Endothelial cell of umbilical vein (primary cell): ENCODE results near the gene CEP85. TPM values are rescaled to one million over a fixed set of nuclear protein-coding genes. Genes with fewer than 3 reads are reported as not detected.

Experiments
- BruUV-seq: library from RNA; stranded (reverse); fragments of 400-500 nt; replicated peaks from 2 replicates; lab custom pipeline; 2021; lab: Mats Ljungman, UMichigan
- CTCF ChIA-PET: fragments of 300-600, 350-600 bp; sonication (Branson Sonifier 250); formaldehyde crosslinking; loops from one replicate; lab custom pipeline; 2021; ENCODE audit warnings: antibody characterized with exemption, inconsistent platforms; lab: Charles Lee
- POLR2A ChIA-PET: fragments of 300-600, 350-600 bp; sonication (Branson Sonifier 250); formaldehyde crosslinking; loops from one replicate; lab custom pipeline; 2021; ENCODE audit warnings: antibody characterized with exemption, inconsistent platforms; lab: Charles Lee
- DNase-seq: peaks from one replicate; pipeline ENCODE4 v3.0.0-alpha.2; 2011; ENCODE audit warnings: low read depth, low spot score
- FAIRE-seq: peaks from 2 replicates; lab custom pipeline; 2011; peaks lifted over from hg19 to GRCh38; lab: Jason Lieb, UNC
- H2AFZ ChIP-seq: 2 replicates; pipeline ENCODE4 v1.6.0; 2012; ENCODE audit warnings: low read depth, low read length, control low read depth, inconsistent platforms
- H3K27ac ChIP-seq: 2 replicates; pipeline ENCODE4 v1.5.1; 2011; ENCODE audit warnings: low read depth, mild to moderate bottlenecking, control low read depth, low read length, moderate library complexity; ENCODE audit not compliant: insufficient read depth
- H3K27me3 ChIP-seq, 2 experiments: 2 replicates each; pipeline versions ENCODE4 v1.6.0 to v1.6.1; 2011; ENCODE audit warnings: low read length in 2 of 2, mixed read lengths in 1 of 2; ENCODE audit not compliant: control insufficient read depth in 2 of 2, insufficient read depth in 2 of 2
- H3K36me3 ChIP-seq, 2 experiments: 2 replicates in 1 of 2; 3 replicates in 1 of 2; pipeline ENCODE4 v1.5.1; 2011; ENCODE audit warnings: low read length in 2 of 2, mild to moderate bottlenecking in 1 of 2, moderate library complexity in 1 of 2; ENCODE audit not compliant: control insufficient read depth in 2 of 2, insufficient read depth in 2 of 2; ENCODE audit errors: extremely low read depth in 1 of 2
- H3K4me1 ChIP-seq: 3 replicates; pipeline ENCODE4 v1.5.1; 2011; ENCODE audit warnings: mild to moderate bottlenecking, low read length; ENCODE audit not compliant: control insufficient read depth, insufficient read depth; ENCODE audit errors: extremely low read depth
- H3K4me2 ChIP-seq: 2 replicates; pipeline ENCODE4 v1.6.1; 2011; ENCODE audit warnings: low read length, control low read depth, mixed read lengths; ENCODE audit not compliant: insufficient read depth
- H3K4me3 ChIP-seq, 3 experiments: fragments of 200-600 bp in 1 of 3; sonication (generic), shearing (Covaris generic) in 1 of 3; replicated peaks in 1 of 3; 2 replicates each; pipeline ENCODE4 v1.5.1; 2011 to 2016; ENCODE audit warnings: control low read depth in 3 of 3, low read length in 3 of 3, mild to moderate bottlenecking in 2 of 3, inconsistent platforms in 1 of 3, low read depth in 1 of 3, moderate library complexity in 1 of 3; ENCODE audit not compliant: insufficient read depth in 1 of 3
- H3K79me2 ChIP-seq: 2 replicates; pipeline ENCODE4 v1.6.0; 2012; ENCODE audit warnings: low read length, inconsistent platforms; ENCODE audit not compliant: control insufficient read depth, insufficient read depth
- H3K9ac ChIP-seq: replicated peaks from 2 replicates; pipeline ENCODE3; 2011; ENCODE audit warnings: low read length, control low read depth; ENCODE audit not compliant: insufficient read depth; ENCODE audit errors: extremely low read depth
- H3K9me1 ChIP-seq: replicated peaks from 3 replicates; pipeline ENCODE4 v1.6.0; 2011; ENCODE audit warnings: mild to moderate bottlenecking, low read length; ENCODE audit not compliant: control insufficient read depth, insufficient read depth; ENCODE audit errors: extremely low read depth
- H3K9me3 ChIP-seq: replicated peaks from 2 replicates; pipeline ENCODE4 v1.5.1; 2012; ENCODE audit warnings: low read length, inconsistent platforms; ENCODE audit not compliant: control insufficient read depth, insufficient read depth
- H4K20me1 ChIP-seq: replicated peaks from 2 replicates; pipeline ENCODE3; 2011; ENCODE audit warnings: mild to moderate bottlenecking, low read length; ENCODE audit not compliant: control insufficient read depth, insufficient read depth; ENCODE audit errors: extremely low read depth
- CTCF ChIP-seq, 2 donors: IDR thresholded peaks; 1 replicate in 1 of 2; 2 replicates in 1 of 2; pipeline ENCODE4 v1.5.1; 2011; ENCODE audit warnings: low read length in 2 of 2, mild to moderate bottlenecking in 2 of 2, moderate library complexity in 2 of 2, control low read depth in 1 of 2, inconsistent platforms in 1 of 2, low read depth in 1 of 2; ENCODE audit not compliant: insufficient read depth in 1 of 2; ENCODE audit errors: extremely low read depth in 1 of 2
- FOS ChIP-seq: IDR thresholded peaks from 2 replicates; pipeline ENCODE4 v1.6.1; 2011; ENCODE audit warnings: mild to moderate bottlenecking, low read length, moderate library complexity, borderline replicate concordance; ENCODE audit not compliant: insufficient read depth
- GATA2 ChIP-seq: IDR thresholded peaks from 2 replicates; pipeline ENCODE4 v1.7.0; 2011; ENCODE audit warnings: low read depth, mild to moderate bottlenecking, moderate library complexity, mixed read lengths, low read length; ENCODE audit not compliant: insufficient read length, insufficient read depth
- MAX ChIP-seq: IDR thresholded peaks from 2 replicates; pipeline ENCODE4 v1.6.1; 2011; ENCODE audit not compliant: insufficient read depth, insufficient read length
- dilution Hi-C: fragments of 300-500 bp; cut with MboI; formaldehyde crosslinking; loops from one replicate; pipeline ENCODE4 v1.15.0; 2019; ENCODE audit warnings: low sequenced_read_pairs; ENCODE audit not compliant: extremely low pct_ligation_motif_present
- intact Hi-C: fragments of 100-400 bp; cut with micrococcal nuclease; formaldehyde crosslinking; loops from one replicate; pipeline ENCODE4 v1.10.0; 2022
- polyA plus RNA-seq, 4 experiments: library from polyadenylated mRNA; depleted of rRNA in 3 of 4; stranded (reverse) in 3 of 4; unstranded in 1 of 4; fragments of >200 nt; gene quantifications; 2 replicates each; pipeline versions ENCODE4 v1.2.1 to v1.2.3, GENCODE V29; 2011 to 2012; ENCODE audit warnings: missing spikeins in 1 of 4
- total RNA-seq: library from RNA; stranded (reverse); gene quantifications from 2 replicates; pipeline ENCODE4 v1.2.3, GENCODE V29; 2021

The CEP85 gene
- total and polyA plus RNA-seq, 2 donors (not counting 3 experiments of a cell fraction or from before 2014, with no cell fraction given) = 15.2 to 17.8 TPM

GRCh38 chr1:26297057-26297790 is 63.2 kb downstream of the CEP85 start:
- Histone ChIP-seq H3K4me1 (peaks cover 4% of the 10 kb centered on the region), H3K27me3 (no peaks in the 10 kb centered on the region)

More at GRCh38 chr1:26297057-26297790, 63.2 kb downstream of the CEP85 start:
- ChIA-PET CTCF (interaction anchor here (1.1 kb wide), 1 partner anchor 68 kb away, joined by 3 read pairs; no protein-coding TSS in a partner anchor), POLR2A (no interaction called here)
- Histone ChIP-seq H3K9me3 (no peaks in the 10 kb centered on the region), H4K20me1 (no peaks in the 10 kb centered on the region), H3K79me2 (no peaks in the 10 kb centered on the region), H3K9ac (no peak overlapping the region), H2AFZ (no peak overlapping the region), H3K4me3 (no peak overlapping the region), H3K27ac (no peak overlapping the region), H3K4me2 (no peak overlapping the region), H3K36me3 (no peaks in the 10 kb centered on the region), H3K9me1 (no peaks in the 10 kb centered on the region)
- intact Hi-C loops = no loop called here
- no peak for DNase-seq
- dilution Hi-C loops = no loop called here
- no TSS peak for BruUV-seq
- TF ChIP-seq CTCF (IDR thresholded peaks at IDR 0.05; ENCODE audit: extremely low read depth in 1 of 2, insufficient read depth in 1 of 2, low read depth in 1 of 2, low read length in 2 of 2) (no peak), MAX (no peak), FOS (no peak), GATA2 (no peak)
- no peak for FAIRE-seq
